Kidney epithelial cell (primary cell): ENCODE measurements around the gene GSAP. TPM values are rescaled to one million over a fixed set of nuclear protein-coding genes. Genes with fewer than 3 reads are reported as not detected.

Source experiments
- DNase-seq: peaks from one replicate; pipeline ENCODE4 v3.0.0-alpha.2; 2010; ENCODE audit warnings: low read depth
- H3K27me3 ChIP-seq: 2 replicates; pipeline ENCODE4 v1.6.0; 2011; ENCODE audit warnings: low read length; ENCODE audit not compliant: control insufficient read depth, insufficient read depth
- H3K36me3 ChIP-seq: 2 replicates; pipeline ENCODE4 v1.5.1; 2011; ENCODE audit warnings: low read length; ENCODE audit not compliant: control insufficient read depth, insufficient read depth
- H3K4me3 ChIP-seq: 2 replicates; pipeline ENCODE4 v1.5.1; 2011; ENCODE audit warnings: low read depth, mild to moderate bottlenecking, control low read depth, low read length
- total RNA-seq: library from RNA; depleted of rRNA; stranded (reverse); fragments of >200 nt; gene quantifications from 2 replicates; pipeline ENCODE4 v1.2.3, GENCODE V29; 2015
- TF ChIP-seq, protein P1 (sequence below): IDR thresholded peaks from 2 replicates; pipeline ENCODE4 v1.5.1; 2011; ENCODE audit warnings: mild to moderate bottlenecking, moderate library complexity, low read length, control low read depth, inconsistent platforms; ENCODE audit not compliant: insufficient read depth, poor library complexity, severe bottlenecking

The GSAP gene
- total RNA-seq, 1 donor from 2014 or later: 4.3 TPM

DNA sequence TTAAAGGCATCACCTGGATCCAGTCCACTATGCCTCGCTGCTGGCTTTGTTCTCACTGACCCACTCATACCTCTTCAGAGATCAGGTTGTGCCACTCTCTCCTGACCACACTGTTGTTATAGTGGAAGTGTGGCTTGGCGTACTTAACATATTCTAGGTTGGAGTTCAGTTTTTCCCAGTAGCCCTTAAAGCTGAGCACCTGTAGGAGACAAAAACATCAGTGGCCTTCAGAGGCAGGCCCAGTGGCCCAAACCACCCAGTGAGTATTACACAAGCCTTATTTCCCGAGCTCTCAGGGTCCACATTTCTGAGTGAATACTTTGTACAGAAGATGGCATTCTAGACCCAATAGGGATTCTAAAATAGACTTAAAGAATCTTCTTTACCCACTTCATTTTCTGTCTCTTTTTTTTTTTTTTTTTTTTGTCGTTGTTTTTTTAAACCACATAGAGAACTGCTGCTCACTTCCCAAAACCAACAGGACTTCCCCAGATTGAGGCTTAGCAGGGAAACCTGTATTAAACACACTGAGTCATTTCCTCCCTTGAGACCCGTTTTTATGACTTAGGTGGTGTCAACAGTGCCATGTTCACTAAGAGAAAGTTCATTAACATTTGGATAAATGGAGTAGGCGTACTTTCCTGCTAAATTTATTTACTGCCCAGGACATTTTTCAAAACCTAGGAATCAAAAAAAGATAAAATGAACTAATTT lies 85.8 kb downstream of the GSAP start:
- Histone ChIP-seq H3K27me3 (no peaks in the 10 kb centered on the region), H3K36me3 (no peaks in the 10 kb centered on the region), H3K4me3 (no peak overlapping the region)
- TF ChIP-seq, protein P1, sequence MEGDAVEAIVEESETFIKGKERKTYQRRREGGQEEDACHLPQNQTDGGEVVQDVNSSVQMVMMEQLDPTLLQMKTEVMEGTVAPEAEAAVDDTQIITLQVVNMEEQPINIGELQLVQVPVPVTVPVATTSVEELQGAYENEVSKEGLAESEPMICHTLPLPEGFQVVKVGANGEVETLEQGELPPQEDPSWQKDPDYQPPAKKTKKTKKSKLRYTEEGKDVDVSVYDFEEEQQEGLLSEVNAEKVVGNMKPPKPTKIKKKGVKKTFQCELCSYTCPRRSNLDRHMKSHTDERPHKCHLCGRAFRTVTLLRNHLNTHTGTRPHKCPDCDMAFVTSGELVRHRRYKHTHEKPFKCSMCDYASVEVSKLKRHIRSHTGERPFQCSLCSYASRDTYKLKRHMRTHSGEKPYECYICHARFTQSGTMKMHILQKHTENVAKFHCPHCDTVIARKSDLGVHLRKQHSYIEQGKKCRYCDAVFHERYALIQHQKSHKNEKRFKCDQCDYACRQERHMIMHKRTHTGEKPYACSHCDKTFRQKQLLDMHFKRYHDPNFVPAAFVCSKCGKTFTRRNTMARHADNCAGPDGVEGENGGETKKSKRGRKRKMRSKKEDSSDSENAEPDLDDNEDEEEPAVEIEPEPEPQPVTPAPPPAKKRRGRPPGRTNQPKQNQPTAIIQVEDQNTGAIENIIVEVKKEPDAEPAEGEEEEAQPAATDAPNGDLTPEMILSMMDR: no peak
- no peak for DNase-seq

DNA sequence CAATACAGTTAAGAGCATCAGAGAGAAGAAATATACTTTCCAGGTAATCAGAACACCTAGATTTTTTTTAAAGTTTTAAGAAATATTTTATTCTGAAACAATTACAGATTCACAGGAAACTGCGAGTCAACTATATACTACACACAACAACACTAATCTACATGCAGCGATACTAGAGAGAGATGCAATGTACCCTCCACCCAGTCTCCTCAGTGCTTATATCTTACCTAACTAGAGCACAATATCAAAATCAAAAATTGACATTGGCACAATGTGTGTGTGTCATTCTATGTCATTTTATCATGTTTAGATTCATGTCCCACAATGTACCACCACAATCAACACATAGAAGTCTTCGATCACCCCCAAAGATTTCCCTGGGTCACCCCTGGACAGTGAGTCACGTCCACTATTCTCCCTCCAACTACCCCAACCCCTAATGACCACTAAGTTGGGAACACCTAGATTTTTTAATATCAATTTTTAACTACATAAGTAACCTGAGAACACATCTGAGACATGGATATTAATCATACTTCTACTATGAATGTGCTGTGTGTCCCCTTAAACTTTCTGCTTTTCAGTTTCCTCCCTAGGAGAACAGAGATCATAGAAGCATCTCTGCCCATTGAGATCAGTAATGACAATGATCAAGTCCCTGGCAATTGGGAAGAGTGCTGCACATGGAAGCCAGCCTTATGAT lies 86.5 kb downstream of the GSAP start:
- no peak overlapping the region for H3K4me3 ChIP-seq
- DNase-seq: no peak
- no peaks in the 10 kb centered on the region for H3K36me3 ChIP-seq
- H3K27me3 ChIP-seq: no peaks in the 10 kb centered on the region
- TF ChIP-seq, protein P1: no peak

DNA sequence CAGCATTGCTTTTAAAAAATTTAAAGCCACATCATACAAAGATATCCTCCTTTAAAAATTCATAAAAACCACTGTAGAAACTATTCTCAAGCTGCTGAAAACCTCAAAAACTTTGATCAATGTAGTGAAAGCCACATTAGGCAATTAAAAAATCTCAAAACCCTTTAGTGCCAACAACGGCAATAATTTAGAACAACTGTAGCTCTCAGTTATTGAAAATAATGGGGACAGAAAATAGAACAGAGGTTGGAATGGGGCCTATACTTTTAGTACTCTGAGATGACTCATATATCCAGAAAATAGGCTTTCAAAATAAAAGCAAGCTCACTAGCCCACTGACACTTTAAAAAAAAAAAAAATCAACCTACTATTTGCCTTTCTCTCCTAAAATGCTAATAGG lies 87.5 kb downstream of the GSAP start:
- H3K27me3 ChIP-seq: no peaks in the 10 kb centered on the region
- DNase-seq: no peak
- TF ChIP-seq, protein P1: no peak
- H3K4me3 ChIP-seq: no peak overlapping the region
- no peaks in the 10 kb centered on the region for H3K36me3 ChIP-seq

DNA sequence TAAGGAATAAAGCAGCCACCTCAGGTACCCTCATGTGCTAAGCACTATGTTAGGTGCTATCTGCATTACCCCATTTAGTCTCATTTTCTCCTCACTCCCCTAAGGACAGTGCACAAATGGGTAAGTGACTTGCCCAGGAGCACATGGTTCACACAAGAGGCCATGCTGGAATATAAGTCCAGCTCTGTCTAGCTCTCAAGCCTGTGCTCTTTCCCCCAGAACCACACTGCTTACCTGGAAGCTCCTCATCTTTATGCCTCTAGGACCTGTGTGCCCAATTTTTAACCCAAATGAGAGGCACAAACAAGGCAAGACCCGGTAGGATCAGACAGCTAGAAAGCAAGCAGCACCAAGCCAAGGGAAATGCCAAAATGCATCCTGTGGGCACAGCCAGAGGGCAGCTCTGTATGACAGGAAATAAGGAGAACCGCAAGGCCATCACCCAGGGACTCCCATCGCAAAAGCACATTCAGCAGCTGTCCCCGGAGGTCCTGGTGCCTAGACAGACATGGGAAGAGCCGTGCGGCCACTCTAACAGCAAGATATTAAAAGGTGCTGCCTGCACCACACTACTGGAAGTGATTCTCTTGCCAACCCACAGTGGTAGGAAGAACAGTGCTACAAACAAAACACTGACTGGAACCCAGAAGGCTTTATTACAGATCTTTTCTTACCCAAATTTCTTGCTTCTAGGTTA lies 88.1 kb downstream of the GSAP start:
- no peak overlapping the region for H3K4me3 ChIP-seq
- no peak for DNase-seq
- H3K36me3 ChIP-seq: no peaks in the 10 kb centered on the region
- TF ChIP-seq, protein P1: no peak
- H3K27me3 ChIP-seq: no peaks in the 10 kb centered on the region

DNA sequence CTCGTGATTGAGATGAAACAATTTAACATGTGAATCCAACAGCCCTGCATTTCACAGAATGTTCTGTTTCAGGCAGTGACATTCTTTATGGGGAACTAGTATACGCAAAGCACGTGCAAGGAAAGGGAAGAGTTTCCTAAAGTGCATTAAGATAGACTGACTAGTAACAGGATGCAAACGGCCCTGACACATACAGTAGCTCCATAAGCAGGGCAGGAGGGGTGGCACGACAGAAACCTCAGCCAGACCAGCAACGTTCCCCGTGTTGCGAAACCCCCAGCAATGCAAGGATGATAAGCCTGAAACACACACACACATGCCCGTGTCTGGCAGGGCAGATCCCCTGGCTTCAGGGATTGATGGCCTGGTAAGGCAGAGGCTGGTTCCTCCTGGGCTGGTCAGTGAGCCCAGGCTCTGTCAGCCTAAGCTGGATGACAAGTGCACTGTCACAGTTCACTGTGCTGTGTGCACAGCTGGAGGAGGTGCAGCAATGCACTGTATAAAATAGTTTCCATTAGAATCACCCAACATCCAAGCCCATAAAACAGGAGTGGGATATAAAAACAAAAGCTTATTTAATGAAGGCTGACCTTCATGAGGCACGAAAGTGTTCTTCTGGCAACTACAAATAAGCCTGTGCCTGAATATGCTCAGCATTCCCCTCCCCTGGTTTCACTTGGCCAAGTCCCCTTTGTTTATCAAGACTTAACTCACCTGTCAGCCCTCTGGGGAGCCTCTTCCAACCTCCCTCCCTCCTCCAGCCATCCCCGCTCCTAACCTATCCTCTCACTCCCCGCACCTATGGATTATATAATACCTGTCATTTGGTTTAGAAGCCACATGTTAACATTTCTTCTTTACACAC lies 88.8 kb downstream of the GSAP start:
- Histone ChIP-seq H3K36me3 (no peaks in the 10 kb centered on the region), H3K4me3 (no peak overlapping the region), H3K27me3 (no peaks in the 10 kb centered on the region)
- peak; percentile 18 for DNase-seq
- TF ChIP-seq, protein P1: no peak
